Pulmonary artery endothelial cell (primary cell): ENCODE results near the gene R3HDM2. TPM values are rescaled to one million over a fixed set of nuclear protein-coding genes. Genes with fewer than 3 reads are reported as not detected.
A peak's percentile ranks its signal among the peaks of the same experiment; 100 is the strongest.
"Not testable (repeated sequence)": the region's sequence is repeated elsewhere in the genome, so short reads cannot be mapped to it uniquely, and the experiment has no call there.

ENCODE experiments used
- DNase-seq: peaks from one replicate; pipeline ENCODE4 v3.0.0-alpha.2; 2011; ENCODE audit warnings: low read depth, low spot score
- total RNA-seq: library from RNA; depleted of rRNA; stranded (reverse); fragments of >200 nt; gene quantifications from 2 replicates; pipeline ENCODE4 v1.2.3, GENCODE V29; 2014

Gene R3HDM2
- total RNA-seq, 1 donor from 2014 or later: 5.5 TPM

DNA sequence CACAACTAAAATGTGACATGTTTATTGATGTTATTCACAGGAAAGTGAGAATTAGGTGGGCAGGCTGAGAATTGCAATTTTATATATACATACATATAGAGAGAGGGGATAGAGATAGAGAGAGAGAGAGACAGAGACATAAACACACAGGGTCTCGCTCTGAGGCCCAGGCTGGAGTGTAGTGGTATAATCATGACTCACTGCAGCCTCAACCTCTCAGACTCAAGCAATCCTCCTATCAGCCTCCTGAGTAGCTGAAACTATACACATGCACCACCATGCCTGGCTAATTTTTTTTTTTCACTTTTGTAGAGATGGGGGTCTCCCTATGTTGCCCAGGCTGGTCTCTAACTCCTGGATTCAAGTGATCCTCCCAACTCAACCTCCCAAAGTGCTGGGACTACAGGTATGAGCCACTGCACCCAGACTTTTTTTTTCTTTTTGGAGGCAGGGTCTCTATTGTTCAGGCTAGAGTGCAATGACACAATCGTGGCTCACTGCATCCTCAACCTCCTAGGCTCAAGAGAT is 49.1 kb downstream of the R3HDM2 start:
- no peak for DNase-seq

DNA sequence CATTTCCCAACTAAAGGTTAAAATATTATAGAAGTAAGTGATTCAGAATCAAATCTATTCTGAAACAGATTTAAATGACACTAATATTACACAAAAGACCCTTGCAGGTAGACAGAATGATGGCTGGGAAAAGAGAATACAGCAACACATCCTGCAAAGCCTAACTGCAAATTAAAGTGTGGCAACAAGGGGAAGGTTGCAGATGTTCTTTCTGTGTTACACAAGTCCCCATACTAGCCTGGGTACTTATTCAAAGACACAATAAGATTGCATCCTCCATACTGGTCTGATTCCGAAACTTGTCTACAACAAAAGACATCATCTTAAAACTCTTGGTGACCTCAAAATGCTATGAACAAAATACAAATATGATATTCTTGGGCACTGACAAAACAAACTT is 50.5 kb downstream of the R3HDM2 start:
- DNase-seq: no peak

DNA sequence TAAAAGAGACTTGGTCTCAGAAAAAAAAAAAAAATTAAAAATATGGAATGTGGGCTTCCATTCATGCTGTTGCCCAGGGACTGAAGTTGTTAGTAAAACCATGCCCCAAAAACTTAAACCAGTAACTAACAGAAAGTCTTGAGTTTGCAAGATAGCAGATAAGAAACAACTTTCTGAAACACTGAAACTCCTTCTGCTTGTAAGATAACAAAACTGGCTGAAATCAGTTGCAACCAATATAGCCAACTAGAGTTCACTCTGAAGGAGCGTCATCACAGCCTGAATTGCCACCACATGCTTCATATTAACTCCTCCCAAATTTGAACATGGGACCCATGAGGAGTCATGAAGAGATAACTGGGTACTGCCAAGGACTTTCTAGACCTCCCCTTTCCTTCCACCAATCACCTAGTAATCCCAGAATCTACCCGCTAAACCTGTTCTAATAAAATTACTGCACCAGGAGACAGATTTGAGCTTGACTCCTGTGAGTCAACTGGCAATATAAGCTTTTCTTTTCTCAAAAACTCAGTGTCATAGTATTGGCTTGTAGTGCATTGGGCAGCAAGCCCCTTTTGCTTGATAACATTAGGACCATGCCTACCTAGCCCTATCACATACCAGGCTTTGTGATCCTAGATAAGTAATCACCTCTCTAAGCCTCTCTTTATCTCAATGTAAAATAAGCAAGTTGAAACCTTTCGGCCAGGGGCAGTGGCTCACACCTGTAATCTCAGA is 53.6 kb downstream of the R3HDM2 start:
- DNase-seq: no peak

- peak; percentile 27 for DNase-seq
Measured at GRCh38 chr12:57372233-57372632, 58.6 kb downstream of the R3HDM2 start.

DNA sequence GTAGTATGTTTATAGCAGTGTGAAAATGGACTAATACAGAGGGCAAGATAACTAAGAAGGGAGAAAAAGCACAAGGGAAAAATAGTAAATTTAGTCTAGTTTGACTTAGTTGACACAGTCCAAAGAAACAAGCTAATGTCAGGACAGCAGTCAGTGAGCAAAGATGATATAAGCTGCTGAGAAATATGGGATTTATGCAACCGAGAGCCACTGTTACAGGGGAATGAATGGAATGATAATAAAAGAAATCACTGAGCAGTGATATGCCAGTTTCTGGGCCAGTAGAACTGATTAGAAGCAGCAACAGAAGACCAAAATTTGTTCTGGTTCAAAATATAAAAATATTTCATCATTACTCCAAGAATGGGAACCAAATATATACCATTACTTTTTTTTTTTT is 60.1 kb downstream of the R3HDM2 start:
- DNase-seq: no peak

GRCh38 chr12:57370072-57370471 is 60.8 kb downstream of the R3HDM2 start:
- no peak for DNase-seq

DNA sequence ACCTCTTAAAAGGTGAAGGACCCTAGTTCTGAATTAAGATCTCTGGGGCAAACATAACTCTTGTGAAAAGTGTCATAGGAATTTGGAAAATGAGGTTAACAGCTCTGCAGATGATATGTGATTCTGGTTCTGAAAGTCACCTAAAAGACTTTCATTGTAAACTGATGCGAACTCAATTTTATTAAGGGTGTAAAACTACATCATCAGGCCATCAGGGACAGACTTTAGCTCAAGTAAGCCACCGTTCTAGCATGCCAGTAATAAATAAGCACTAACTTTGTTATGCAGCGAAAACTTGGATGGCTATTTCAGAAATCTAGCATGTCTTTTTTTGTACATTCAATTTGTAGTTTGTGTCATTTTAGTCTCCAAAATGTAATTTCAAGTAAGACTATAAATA is 61.6 kb downstream of the R3HDM2 start:
- no peak for DNase-seq

DNA sequence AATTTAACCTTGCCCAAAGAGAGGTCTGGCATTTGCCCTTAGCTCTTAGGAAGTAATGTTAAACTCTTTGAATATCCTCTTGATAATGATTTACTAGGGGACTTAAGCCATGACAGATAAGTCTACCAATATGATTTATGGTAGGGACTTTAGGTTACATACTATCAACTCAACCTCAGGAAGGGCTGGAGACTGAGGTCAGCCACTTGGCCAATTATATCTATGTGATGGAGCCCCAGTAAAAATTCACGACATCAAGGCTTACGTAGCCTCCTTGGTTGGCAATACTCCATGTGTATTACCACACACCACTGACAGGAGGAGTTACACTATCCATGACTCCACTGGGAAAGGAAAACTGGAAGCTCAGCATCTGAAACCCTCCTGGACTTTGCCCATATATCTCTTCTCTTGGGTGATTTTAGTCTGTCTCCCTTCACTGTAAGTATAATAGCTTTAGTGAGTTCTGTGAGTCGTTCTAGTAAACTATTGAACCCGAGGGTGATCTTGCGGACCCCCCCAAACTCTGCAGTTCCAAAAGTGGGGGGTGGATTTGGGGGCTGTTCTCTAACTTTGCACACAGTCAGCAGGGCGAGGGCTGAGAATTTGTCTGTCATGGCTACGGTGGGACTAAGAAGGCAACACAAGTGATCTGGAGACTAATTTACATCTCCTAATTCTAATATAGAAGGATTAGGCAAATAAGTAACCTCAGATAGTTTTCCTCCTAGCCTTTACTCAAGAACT is 62.3 kb downstream of the R3HDM2 start:
- DNase-seq: no peak

- no peak for DNase-seq
Measured at GRCh38 chr12:57367121-57367520, 63.7 kb downstream of the R3HDM2 start.

GRCh38 chr12:57366315-57366714 is 64.5 kb downstream of the R3HDM2 start:
- DNase-seq: no peak

DNA sequence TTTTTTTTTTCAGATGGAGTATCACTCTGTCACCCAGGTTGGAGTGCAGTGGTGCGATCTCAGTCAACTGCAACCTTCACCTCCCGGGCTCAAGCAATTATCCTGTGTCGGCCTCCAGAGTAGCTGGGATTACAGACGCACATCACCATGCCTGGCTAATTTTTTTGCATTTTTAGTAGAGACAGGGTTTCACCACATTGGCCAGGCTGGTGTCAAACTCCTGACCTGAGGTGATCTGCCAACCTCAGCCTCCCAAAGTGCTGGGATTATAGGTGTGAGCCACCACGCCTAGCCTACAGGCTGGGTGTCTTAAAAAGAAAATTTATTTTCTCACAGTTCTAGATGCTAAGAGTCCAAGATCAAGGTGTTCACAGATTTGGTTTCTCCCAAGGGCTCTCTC is 66.7 kb downstream of the R3HDM2 start:
- not testable (repeated sequence) for DNase-seq

GRCh38 chr12:57360468-57360867 is 70.4 kb downstream of the R3HDM2 start:
- DNase-seq: no peak

DNA sequence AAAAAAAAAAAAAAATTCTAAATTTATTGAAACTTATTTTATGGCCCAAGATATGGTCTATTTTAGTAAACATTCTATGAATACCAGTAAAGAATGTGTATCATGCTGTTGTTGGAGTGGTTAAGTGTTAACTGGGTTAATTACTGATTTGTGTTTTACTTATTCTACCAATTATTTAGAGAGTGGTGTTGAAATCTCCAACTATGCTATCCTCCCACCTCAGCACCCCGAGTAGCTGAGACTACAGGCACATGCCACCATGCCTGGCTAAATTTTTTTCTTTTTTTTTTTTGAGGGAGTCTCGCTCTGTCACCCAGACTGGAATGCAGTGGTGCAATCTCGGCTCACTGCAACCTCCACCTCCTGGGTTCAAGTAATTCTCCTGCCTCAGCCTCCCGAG is 72.2 kb downstream of the R3HDM2 start:
- no peak for DNase-seq

DNA sequence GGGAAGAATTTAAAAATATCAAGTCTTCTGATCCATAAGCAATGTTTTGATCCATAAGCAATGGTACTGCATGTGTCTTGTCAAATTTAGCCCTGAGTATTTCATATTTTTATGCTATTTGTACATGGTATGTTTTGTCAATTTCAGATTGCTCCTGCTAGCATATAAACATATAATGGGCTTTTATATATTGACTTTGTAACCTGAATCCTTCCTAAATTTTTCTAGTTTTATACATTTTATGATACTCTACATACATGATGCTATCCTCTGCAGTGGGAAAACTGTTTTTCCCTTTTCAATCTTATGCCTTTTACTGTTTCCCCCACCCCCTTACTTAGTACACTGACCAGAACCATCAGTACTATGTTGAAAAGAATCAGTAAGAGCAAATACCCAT is 75.1 kb downstream of the R3HDM2 start:
- DNase-seq: no peak

DNA sequence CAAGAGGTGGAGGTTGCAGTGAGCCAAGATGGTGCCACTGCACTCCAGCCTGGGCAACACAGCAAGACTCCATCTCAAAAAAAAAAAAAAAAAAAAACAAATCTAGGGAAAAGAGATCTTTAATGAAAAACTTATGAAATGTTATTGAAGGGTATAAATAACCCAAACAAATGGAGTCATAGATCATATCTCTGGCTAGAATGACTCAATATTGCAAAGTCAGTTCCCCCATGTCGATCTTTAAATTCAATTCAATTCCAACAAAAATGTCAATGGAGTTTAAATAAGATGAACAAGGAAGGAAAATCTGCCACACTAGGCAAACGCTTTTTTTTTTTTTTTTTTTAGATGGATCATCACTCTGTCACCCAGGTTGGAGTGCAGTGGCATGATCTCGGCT is 78.7 kb downstream of the R3HDM2 start:
- no peak for DNase-seq

- DNase-seq: no peak
Measured at GRCh38 chr12:57347284-57347683, 83.6 kb downstream of the R3HDM2 start.

DNA sequence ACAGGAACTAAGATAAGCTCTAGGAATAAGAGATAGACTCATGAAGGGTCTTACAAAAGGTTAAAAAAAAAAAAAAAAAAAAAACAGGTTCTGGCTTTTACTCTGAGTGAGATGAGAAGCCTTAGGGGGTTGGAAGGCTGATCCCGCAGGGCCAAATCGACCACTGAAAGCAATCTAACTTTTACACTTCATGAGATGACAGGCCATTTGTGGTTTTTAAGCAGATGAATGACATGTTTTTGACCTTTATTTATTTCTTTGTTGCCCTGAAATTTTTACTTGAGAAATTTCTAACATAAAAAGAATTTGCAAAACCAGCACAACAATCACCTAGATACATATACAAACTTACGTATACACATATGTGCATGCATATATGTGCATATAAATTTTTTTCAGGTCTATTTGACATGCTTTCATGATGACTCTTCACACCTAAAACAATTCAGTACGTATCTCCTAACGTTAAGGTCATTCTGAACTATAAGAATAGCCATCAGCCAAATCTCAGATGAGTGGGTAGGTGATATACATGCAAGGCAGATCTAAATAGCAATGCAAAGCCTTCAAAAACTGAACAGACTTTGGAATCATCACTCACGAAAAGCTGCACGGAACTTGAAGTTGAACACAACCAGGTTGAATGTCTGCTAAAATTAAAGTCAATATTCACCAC is 87.0 kb downstream of the R3HDM2 start:
- no peak for DNase-seq

DNA sequence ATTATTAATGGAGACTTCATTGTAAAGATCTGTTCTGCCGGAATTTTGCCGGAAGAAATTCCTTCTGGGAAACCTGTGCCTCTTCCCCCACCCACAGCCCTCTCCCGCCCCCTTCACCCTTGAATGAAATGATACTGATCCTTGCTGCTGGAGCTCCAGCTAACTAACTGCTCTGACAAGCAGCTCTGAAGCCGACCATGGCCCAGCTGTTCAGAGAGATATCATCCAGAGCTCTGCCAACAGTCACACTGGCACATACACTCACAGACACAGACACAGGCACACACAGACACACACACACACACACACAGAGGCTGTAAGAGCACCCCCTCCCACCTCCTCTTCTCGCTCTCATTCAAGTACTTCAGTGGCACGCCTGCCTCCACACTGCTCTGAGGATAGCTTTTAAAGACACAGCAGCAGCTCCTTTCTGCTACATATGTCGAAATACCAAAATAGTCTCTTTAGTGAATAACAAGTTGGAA is 88.6 kb downstream of the R3HDM2 start:
- DNase-seq: no peak

DNA sequence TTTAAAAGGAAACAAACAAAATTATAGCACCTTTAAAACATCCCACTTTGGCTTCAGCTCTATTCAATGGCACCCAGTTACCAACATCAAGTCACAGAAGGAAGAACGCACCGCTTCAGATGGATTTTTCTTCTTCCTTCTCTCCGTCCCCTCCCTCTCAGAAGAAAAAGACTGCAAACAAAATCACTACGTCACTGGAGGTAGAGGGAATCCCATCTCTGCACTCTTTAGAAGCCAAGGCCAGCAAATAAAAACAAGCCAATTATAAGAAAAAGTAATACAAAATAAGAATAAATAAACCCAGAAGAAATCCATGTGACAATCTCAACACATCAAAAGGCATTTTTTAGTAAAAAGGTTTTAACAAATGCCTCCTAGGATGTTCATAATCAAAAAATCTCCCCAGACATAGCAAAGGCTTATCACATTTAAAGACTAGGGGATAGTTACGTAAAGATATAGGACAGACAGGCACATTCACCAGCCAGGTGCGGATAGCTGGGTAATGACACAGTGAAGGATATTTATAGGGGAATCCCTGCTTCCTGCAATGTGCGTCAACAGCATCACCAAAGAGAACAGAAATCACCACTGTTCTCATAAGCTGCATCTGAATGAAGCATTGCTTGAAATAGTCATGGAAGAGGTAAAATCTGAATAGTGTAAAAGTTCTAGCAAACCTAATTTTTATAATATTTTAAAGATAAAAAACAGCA is 89.4 kb downstream of the R3HDM2 start:
- DNase-seq: no peak

DNA sequence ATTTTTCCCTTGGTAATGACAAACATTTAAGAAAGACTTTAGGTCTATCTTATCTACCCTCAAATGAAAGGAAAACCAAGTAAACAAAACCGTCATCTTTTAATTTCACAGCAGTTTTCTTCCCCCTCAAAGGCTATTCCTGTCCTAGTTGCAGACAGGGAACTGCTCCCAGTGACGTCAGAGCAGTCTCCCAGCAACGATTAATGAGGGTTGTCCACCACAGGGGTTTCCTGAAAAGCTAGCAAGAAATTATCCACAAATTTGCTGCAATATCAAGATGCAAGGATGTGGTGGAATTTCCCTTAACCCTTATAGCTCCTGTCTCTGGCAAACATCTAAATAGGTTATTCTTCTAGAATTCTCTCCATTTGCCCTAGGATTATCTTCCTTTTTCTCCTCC is 90.7 kb downstream of the R3HDM2 start:
- DNase-seq: peak; percentile 13

DNA sequence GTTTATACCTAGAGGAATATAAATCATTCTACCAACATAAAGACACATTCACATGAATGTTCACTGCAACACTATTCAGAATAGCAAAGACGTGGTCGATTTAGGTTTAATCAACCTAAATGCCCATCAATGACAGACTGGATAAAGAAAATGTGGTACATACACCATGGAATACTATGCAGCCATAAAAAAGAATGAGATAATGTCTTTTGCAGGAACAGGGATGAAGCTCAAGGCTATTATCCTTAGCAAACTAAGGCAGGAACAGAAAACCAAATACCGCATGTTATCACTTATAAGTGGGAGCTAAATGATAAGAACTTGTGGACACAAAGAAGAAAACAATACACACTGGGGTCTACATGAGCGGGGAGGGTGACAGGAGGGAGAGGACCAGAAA is 94.5 kb downstream of the R3HDM2 start:
- DNase-seq: not testable (repeated sequence)
